ENCODE data around the gene IZUMO2. TPM values are rescaled to one million over a fixed set of nuclear protein-coding genes. Genes with fewer than 3 reads are reported as not detected.
"Not testable (repeated sequence)": the region's sequence is repeated elsewhere in the genome, so short reads cannot be mapped to it uniquely, and the experiment has no call there.

IZUMO2 gene
- total RNA-seq, 1 donor from 2014 or later = not detected

DNA sequence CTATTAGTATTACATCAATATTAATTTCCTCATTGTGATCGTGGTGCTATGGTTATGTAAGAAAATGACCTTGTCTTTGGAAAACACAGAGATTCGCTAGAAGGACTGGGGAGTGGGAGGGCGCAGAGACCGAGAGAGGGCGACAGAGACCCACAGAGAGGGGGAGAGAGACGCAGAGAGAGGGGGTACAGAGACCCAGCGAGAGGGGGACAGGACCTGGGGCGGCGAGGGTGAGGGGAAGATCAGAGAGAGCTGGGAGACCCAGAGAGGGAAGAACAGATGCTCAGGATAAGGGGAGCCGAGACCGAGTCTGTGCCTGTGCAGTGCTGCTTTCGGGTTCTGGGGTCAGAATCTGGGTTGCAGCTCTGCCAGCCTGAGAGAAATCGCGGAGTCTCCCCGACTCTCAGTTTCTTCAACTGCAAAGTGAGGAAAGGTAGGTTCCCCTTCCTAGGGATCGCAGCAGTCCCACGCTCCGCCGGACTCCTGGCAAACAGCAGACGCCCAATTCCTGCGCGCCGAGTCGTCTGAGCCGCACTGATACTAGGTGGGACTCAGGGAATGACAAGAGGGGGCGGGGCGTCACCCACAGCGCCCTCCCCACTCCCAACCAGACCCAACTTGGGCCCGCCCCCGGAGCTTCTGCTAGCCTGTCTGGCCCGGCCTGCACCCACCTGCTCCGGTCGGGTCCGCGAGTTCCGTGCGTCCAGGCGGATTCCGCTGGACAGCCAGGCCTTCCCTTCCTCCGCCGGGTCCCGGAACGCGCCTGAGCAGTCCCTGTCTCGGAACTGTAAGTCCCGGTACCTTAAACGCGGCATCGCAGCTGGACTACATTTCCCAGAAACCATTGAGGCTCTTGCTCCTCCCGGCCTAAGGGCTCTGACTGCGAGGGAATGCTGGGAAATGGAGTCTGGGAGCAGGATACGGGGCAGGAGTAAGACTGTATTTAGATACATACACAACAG, 15.3 kb downstream of the IZUMO2 start:
- intact Hi-C loops (cut with DNase I) = no loop called here
- ATAC-seq = peak; percentile 98
- peak; percentile 89 for DNase-seq (ENCODE audit: low spot score)

DNA sequence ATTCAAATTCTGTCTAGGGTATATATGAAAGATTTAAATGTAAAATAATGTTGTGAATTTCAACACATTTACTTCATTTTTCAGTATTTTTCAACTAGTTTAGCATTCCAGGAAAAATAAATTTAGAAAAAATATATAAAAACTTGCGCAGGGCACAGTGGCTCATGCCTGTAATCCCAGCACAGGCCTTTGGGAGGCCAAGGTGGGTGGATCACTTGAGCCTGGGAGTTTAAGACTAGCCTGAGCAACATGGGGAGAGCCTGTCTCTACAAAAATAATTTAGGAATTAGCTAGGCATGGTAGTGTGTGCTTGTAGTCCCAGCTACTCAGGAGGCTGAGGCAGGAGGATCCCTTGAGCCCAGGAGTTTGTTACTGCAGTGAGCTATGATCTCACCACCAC, 21.2 kb downstream of the IZUMO2 start:
- ATAC-seq; intact Hi-C loops (cut with DNase I); DNase-seq (ENCODE audit: low spot score): not testable (repeated sequence)

DNA sequence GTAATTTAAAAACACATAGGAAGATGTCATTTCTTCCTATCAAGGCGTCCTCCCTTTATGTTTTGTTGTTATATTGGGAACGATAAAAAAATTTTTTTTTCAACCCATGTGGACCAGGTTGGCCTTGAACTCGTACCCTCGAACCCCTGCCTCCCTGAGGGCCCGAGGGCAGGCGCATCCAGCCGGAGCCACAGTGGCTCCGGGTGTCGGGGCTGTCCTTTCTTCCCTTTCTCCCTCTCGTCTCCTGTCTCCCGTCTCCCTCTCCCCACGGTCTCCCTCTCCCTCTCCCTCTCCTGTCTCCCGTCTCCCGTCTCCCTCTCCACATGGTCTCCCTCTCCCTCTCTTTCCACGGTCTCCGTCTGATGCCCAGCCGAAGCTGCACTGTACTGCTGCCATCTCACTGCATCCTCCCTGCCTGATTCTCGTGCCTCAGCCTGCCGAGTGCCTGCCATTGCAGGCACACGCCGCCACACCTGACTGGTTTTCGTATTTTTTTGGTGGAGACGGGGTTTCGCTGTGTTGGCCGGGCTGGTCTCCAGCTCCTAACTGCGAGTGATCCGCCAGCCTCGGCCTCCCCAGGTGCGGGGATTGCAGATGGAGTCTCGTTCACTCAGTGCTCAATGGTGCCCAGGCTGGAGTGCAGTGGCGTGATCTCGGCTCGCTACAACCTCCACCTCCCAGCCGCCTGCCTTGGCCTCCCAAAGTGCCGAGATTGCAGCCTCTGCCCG, 22.8 kb downstream of the IZUMO2 start:
- intact Hi-C loops (cut with DNase I); DNase-seq (ENCODE audit: low spot score); ATAC-seq: not testable (repeated sequence)

DNA sequence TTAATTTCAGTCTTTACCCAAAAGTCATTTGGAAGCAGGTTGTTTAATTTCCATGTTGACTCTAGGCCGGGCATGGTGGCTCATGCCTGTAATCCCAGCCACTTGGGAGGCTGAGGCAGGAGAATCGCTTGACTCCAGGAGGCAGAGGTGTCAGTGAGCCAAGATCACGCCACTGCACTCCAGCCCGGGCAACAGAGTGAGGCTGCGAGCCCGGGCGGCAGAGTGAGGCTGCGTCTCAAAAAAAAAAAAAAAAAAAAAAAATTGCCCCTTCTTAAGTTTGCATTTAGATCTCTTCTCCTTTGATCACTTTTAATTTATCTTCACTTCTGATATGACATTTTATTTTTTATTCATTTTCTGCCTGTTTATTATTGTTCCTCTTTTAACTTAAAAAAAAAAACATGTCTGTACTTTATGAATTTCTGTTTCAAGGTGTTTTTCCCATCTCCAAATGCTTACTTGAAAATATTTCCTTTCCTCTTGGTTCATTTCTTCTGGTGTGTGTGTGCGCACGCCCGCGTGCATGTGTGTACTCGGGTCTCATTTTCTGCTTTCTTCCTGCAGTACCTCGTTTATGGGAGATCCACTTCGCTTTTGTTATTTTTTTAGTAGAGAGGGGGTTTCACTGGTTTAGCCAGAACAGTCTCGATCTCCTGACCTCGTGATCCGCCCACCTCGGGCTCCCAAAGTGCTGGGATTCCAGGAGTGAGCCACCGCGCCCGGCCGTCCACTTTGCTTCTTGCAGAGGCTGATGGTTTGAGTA, 26.3 kb downstream of the IZUMO2 start:
- ATAC-seq; intact Hi-C loops (cut with DNase I): not testable (repeated sequence)
- peak; percentile 70 for DNase-seq (ENCODE audit: low spot score)

DNA sequence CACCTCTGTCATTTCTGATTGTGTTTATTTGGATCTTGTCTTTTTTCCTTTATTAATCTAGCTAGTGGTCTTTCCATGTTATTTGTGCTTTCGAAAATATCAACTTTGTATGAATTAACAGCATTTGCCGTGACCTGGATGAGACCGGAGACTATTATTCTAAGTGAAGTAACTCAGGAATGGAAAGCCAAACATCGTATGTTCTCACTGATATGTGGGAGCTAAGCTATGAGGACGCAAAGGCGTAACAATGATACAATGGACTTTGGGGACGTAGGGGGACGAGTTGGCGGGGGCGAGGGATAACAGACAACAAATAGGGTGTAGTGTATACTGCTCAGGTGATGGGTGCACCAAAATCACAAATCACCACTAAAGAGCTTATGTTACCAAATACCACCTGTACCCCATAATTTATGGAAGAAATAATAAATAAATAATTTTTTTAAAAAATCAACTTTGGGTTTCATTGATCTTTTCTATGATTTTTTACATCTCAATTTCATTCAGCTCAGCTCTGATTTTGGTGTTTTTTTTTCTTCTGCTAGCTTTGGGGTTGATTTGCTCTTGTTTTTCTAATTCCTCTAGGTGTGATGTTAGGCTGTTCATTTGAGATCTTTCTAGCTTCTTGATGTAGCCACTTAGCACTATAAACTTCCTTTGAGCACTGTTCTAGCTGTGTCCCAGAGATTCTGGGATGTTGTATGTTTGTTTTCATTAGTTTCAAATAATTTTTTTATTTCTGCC, 27.1 kb downstream of the IZUMO2 start:
- intact Hi-C loops (cut with DNase I); ATAC-seq; DNase-seq (ENCODE audit: low spot score): not testable (repeated sequence)

DNA sequence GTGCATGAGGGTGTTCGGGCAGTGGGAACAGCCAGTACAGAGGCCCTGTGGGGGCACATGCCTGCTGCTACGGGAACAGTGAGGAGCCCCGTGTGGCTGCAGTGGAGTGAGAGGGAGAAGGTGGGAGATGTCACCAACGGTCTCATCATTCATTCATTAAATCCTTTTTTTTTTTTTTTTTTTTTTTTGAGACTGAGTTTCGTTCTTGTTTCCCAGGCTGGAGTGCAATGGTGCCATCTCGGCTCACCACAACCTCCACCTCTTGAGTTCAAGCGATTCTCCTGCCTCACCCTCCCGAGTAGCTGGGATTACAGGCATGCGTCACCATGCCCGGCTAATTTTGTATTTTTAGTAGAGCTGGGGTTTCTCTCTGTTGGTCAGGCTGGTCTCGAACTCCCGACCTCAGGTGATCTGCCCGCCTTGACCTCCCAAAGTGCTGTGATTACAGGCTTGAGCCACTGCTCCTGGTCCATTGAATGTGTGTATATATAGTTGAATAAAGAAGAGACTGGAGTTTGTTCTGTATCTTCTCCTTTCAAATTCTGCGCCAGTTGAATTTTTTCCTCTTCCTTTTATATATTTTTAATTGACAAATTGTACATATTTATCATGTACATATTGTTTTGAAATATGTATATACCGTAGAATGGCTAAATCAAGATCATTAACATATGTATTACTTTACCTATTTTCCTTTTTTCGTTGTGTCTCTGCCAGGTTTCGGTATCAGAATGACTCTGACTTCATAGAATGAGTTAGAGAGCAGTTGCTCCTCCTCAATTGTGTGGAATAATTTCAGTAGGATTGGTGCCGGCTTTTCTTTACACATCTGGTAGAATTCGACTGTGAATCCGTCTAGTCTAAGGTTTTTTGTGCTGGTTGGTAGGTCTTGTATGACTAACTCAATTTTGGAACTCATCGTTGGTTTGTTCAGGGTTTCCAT, 28.0 kb downstream of the IZUMO2 start:
- intact Hi-C loops (cut with DNase I); DNase-seq (ENCODE audit: low spot score); ATAC-seq: not testable (repeated sequence)

DNA sequence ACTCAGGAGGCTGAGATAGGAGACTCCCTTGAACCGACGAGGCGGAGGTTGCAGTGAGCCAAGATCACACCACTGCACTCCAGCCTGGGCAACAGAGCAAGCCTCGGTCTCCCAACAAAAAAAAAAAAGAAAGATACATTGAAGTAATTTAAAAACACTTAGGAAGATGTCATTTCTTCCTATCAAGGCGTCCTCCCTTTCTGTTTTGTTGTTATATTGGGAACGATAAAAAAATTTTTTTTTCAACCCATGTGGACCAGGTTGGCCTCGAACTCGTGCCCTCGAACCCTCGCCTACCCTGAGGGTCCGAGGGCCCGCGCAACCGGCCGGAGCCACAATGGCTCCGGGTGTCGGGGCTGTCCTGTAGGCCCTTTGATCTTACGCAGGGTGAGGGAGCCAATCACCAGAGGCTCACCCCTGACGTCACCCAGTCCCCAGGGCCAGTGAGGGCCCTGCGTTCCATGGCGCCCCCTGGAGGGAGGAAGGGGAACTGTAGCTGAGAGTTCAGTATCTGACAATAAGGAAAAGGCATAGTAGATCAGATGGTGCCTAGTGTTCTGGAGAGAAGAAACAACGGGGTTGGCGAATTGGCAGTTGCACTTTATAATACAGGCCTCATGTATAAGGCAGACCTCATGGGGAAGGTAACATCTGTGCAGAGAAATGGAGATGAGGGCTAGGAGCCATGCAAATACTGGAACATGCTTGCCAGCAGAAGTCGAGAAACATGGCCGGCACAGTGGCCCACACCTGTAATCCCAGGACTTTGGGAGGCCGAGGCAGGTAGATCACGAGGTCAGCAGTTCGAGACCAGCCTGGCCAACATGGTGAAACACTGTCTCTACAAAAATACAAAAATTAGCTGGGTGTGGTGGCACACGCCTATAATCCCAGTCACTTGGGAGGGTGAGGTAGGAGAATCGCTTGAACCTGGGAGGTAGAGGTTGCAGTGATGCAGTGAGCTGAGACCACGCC, 29.3 kb downstream of the IZUMO2 start:
- intact Hi-C loops (cut with DNase I); DNase-seq (ENCODE audit: low spot score); ATAC-seq: not testable (repeated sequence)

DNA sequence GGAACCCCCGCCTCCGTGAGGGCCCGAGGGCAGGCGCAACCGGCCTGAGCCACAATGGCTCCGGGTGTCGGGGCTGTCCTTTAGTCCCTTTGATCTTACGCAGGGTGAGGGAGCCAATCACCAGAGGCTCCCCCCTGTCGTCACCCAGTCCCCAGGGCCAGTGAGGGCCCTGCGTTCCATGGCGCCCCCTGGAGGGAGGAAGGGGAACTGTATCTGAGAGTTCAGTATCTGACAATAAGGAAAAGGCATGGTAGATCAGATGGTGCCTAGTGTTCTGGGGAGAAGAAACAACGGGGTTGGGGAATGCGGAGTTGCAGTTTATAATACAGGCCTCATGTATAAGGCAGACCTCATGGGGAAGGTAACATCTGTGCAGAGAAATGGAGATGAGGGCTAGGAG, 59.1 kb downstream of the IZUMO2 start:
- intact Hi-C loops (cut with DNase I); DNase-seq (ENCODE audit: low spot score); ATAC-seq: not testable (repeated sequence)

DNA sequence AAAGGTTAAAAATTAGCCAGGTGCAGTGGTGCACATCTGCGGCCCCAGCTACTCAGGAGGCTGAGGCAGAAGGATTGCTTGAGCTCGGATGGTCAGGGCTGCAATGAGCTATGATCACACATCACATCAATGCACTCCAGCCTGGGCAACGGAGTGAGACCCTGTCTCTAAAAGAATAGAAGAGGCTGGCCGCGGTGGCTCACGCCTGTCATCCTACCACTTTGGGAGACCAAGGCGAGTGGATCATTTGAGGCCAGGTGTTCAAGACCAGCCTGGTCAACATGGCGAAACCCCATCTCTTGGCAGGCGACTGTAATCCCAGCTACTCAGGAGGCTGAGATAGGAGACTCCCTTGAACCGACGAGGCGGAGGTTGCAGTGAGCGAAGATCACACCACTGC, 59.7 kb downstream of the IZUMO2 start:
- intact Hi-C loops (cut with DNase I); ATAC-seq; DNase-seq (ENCODE audit: low spot score): not testable (repeated sequence)

Other genes starting within 250 kb of the IZUMO2 start
- 26.0 TPM for gene ATF5, start 234.1 kb downstream of the IZUMO2 start, total RNA-seq
- gene NUP62, start 233.8 kb downstream of the IZUMO2 start, total RNA-seq = 37.4 TPM
- gene SIGLEC11, start 202.1 kb downstream of the IZUMO2 start, total RNA-seq = 1.6 TPM
- 42.4 TPM for gene VRK3, start 137.9 kb downstream of the IZUMO2 start, total RNA-seq
- 9.0 TPM for gene ZNF473, start 137.3 kb downstream of the IZUMO2 start, total RNA-seq
- 48.7 TPM for gene MYH14, start 40.3 kb upstream of the IZUMO2 start, total RNA-seq
- gene KCNC3, start 166.1 kb upstream of the IZUMO2 start, total RNA-seq = 2.7 TPM
- gene NAPSA, start 202.4 kb upstream of the IZUMO2 start, total RNA-seq = 3.4 TPM
- 73.7 TPM for gene NR1H2, start 213.2 kb upstream of the IZUMO2 start, total RNA-seq
- gene POLD1, start 221.1 kb upstream of the IZUMO2 start, total RNA-seq = 21.3 TPM

Measured in sciatic nerve (tissue), 2 donors.